HepG2 (cell line): ENCODE data around the gene SLC7A10. TPM values are rescaled to one million over a fixed set of nuclear protein-coding genes. Genes with fewer than 3 reads are reported as not detected.

Source experiments
- GLI4 ChIP-seq: sonication (generic); formaldehyde crosslinking; IDR thresholded peaks from 2 replicates; pipeline ENCODE4 v1.5.1; 2020; ENCODE audit warnings: missing genetic modification reagents, mild to moderate bottlenecking, moderate library complexity, borderline replicate concordance
- KDM4B ChIP-seq: sonication (generic); formaldehyde crosslinking; IDR thresholded peaks from 2 replicates; pipeline ENCODE4 v1.4.0; 2020; ENCODE audit warnings: missing genetic modification reagents
- MAFG ChIP-seq: sonication (generic); formaldehyde crosslinking; IDR thresholded peaks from 2 replicates; pipeline ENCODE4 v1.5.1; 2020; ENCODE audit warnings: mild to moderate bottlenecking, missing genetic modification reagents
- MAFK ChIP-seq, 2 experiments: IDR thresholded peaks in 1 of 2; conservative IDR thresholded peaks in 1 of 2; 2 replicates each; pipeline ENCODE4 v1.6.1; 2011; ENCODE audit warnings: improper control_type of control experiment in 2 of 2, low read length in 2 of 2
- RBFOX2 ChIP-seq: fragments of 200-400 bp; formaldehyde crosslinking; IDR thresholded peaks from 2 replicates; pipeline ENCODE4 v1.6.1; 2017; ENCODE audit warnings: low read depth, mild to moderate bottlenecking, low read length
- SSRP1 ChIP-seq: IDR thresholded peaks from 2 replicates; pipeline ENCODE4 v1.6.1; 2016; ENCODE audit warnings: control low read depth
- polyA plus RNA-seq, 8 experiments: library from polyadenylated mRNA; depleted of rRNA in 3 of 8; stranded (reverse) in 7 of 8; unstranded in 1 of 8; fragments of >200 nt; fragmentation: Illumina TruSeq in 4 of 8; extraction: Trizol in 4 of 8; gene quantifications; 2 replicates each; pipeline versions ENCODE4 v1.2.1 to v1.2.3, GENCODE V29; 2011 to 2016; ENCODE audit warnings: low read depth in 4 of 8, missing spikeins in 1 of 8, mixed read lengths in 1 of 8; ENCODE audit not compliant: insufficient read depth in 1 of 8
- total RNA-seq, 5 experiments: library from RNA; depleted of rRNA; stranded (reverse); fragments of >200 nt; fragmentation: Illumina TruSeq; extraction: Trizol; gene quantifications; 2 replicates each; pipeline ENCODE4 v1.2.3, GENCODE V29; 2016; ENCODE audit warnings: low read depth in 1 of 5
- TF ChIP-seq, protein P1 (sequence below): sonication (generic); formaldehyde crosslinking; IDR thresholded peaks from 2 replicates; pipeline ENCODE4 v1.4.0; 2020; ENCODE audit warnings: mild to moderate bottlenecking, missing genetic modification reagents
- TF ChIP-seq, protein P2 (sequence below): sonication (generic); formaldehyde crosslinking; IDR thresholded peaks from 2 replicates; pipeline ENCODE4 v1.4.0; 2020; ENCODE audit warnings: mild to moderate bottlenecking, low read depth, missing genetic modification reagents
- TF ChIP-seq, protein P3 (sequence below): sonication (generic); formaldehyde crosslinking; IDR thresholded peaks from 2 replicates; pipeline ENCODE4 v1.9.0; 2021; ENCODE audit warnings: missing genetic modification reagents, mild to moderate bottlenecking, borderline replicate concordance
- TF ChIP-seq, protein P4 (sequence below): sonication (generic); formaldehyde crosslinking; IDR thresholded peaks from 2 replicates; pipeline ENCODE4 v1.4.0; 2020; ENCODE audit warnings: missing genetic modification reagents

Gene SLC7A10
- total and polyA plus RNA-seq, 2 of the 13 experiments (the other 11 are each of a cell fraction or from before 2014, with no cell fraction given) = 1.1 to 2.2 TPM

DNA sequence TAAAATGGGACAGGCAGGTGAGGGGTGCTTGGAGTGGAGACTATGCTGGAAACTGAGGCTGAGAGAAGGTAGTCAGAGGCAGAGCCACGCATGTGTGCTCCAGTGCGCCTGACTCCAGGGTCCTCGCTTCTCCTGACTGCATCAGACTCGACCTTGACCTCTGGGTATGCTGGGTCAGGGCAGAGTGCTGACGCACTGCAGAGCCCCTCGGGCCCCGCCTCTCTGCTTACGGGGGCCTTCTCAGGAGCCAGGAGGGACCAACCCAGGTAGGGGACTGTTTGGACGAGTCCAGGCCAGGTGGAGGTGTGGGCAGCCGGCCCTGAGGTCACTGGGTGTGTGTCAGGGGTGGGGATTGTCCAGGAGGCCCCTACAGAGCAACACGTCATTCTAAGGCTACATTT, 22.9 kb upstream of the SLC7A10 start (continued):
- TF ChIP-seq, protein P1, sequence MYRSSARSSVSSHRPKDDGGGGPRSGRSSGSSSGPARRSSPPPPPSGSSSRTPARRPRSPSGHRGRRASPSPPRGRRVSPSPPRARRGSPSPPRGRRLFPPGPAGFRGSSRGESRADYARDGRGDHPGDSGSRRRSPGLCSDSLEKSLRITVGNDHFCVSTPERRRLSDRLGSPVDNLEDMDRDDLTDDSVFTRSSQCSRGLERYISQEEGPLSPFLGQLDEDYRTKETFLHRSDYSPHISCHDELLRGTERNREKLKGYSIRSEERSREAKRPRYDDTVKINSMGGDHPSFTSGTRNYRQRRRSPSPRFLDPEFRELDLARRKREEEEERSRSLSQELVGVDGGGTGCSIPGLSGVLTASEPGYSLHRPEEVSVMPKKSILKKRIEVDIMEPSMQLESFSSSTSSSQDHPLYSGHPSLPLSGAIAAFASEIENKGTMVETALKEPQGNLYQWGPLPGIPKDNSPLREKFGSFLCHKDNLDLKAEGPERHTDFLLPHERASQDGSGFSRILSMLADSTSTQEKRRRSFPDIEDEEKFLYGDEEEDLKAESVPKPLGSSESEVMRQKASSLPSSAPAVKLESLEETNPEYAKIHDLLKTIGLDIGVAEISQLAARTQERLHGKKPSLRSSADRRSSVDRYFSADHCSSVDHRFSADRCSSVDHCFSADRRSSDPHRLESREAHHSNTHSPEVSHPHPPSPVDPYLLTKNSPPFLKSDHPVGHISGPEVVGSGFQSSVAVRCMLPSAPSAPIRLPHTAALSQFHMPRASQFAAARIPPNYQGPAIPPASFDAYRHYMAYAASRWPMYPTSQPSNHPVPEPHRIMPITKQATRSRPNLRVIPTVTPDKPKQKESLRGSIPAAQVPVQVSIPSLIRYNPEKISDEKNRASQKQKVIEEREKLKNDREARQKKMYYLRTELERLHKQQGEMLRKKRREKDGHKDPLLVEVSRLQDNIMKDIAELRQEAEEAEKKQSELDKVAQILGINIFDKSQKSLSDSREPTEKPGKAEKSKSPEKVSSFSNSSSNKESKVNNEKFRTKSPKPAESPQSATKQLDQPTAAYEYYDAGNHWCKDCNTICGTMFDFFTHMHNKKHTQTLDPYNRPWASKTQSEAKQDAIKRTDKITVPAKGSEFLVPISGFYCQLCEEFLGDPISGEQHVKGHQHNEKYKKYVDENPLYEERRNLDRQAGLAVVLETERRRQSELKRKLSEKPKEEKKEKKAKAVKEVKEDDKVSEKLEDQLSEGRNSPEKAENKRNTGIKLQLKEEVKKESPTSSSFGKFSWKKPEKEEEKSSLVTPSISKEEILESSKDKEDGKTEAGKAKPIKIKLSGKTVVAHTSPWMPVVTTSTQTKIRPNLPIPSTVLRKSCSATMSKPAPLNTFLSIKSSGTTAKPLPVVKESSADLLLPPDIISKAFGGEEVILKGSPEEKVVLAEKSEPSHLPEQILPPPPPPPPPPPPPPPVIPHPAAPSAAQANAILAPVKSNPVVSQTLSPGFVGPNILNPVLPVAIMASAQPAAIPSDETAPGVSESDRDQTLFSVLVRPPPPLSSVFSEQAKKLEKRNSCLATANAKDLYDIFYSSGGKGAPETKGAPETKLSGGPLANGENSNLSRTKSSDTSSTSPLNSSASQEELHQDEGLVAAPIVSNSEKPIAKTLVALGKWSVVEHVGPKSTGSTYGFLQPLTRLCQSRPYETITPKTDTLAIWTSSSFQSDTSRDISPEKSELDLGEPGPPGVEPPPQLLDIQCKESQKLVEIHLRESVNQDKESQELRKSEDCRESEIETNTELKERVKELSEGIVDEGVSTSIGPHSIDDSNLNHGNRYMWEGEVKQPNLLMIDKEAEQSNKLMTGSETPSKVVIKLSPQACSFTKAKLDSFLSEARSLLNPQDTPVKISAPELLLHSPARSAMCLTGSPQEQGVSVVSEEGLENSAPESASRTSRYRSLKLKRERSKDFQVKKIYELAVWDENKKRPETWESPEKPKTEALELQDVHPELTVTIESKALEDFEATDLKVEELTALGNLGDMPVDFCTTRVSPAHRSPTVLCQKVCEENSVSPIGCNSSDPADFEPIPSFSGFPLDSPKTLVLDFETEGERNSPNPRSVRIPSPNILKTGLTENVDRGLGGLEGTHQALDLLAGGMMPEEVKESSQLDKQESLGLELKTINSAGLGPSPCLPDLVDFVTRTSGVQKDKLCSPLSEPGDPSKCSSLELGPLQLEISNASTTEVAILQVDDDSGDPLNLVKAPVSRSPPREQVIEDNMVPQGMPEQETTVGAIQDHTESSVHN = no peak
- TF ChIP-seq GLI4 (CRISPR knock-in tag) = no peak
- TF ChIP-seq, protein P2, sequence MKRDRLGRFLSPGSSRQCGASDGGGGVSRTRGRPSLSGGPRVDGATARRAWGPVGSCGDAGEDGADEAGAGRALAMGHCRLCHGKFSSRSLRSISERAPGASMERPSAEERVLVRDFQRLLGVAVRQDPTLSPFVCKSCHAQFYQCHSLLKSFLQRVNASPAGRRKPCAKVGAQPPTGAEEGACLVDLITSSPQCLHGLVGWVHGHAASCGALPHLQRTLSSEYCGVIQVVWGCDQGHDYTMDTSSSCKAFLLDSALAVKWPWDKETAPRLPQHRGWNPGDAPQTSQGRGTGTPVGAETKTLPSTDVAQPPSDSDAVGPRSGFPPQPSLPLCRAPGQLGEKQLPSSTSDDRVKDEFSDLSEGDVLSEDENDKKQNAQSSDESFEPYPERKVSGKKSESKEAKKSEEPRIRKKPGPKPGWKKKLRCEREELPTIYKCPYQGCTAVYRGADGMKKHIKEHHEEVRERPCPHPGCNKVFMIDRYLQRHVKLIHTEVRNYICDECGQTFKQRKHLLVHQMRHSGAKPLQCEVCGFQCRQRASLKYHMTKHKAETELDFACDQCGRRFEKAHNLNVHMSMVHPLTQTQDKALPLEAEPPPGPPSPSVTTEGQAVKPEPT = no peak
- TF ChIP-seq MAFK (conservative IDR thresholded peaks at IDR 0.05 in 1 of 2, IDR thresholded peaks at IDR 0.05 in 1 of 2; ENCODE audit: low read length in 2 of 2) = no peak
- TF ChIP-seq, protein P3, sequence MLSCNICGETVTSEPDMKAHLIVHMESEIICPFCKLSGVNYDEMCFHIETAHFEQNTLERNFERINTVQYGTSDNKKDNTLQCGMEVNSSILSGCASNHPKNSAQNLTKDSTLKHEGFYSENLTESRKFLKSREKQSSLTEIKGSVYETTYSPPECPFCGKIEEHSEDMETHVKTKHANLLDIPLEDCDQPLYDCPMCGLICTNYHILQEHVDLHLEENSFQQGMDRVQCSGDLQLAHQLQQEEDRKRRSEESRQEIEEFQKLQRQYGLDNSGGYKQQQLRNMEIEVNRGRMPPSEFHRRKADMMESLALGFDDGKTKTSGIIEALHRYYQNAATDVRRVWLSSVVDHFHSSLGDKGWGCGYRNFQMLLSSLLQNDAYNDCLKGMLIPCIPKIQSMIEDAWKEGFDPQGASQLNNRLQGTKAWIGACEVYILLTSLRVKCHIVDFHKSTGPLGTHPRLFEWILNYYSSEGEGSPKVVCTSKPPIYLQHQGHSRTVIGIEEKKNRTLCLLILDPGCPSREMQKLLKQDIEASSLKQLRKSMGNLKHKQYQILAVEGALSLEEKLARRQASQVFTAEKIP (CRISPR knock-in tag) = no peak
- no peak for TF ChIP-seq KDM4B (CRISPR knock-in tag)
- TF ChIP-seq SSRP1 (CRISPR knock-in tag) = no peak
- TF ChIP-seq, protein P4, sequence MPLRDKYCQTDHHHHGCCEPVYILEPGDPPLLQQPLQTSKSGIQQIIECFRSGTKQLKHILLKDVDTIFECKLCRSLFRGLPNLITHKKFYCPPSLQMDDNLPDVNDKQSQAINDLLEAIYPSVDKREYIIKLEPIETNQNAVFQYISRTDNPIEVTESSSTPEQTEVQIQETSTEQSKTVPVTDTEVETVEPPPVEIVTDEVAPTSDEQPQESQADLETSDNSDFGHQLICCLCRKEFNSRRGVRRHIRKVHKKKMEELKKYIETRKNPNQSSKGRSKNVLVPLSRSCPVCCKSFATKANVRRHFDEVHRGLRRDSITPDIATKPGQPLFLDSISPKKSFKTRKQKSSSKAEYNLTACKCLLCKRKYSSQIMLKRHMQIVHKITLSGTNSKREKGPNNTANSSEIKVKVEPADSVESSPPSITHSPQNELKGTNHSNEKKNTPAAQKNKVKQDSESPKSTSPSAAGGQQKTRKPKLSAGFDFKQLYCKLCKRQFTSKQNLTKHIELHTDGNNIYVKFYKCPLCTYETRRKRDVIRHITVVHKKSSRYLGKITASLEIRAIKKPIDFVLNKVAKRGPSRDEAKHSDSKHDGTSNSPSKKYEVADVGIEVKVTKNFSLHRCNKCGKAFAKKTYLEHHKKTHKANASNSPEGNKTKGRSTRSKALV (CRISPR knock-in tag) = no peak
- TF ChIP-seq RBFOX2 = no peak
- TF ChIP-seq MAFG (CRISPR knock-in tag) = no peak
